Lung (tissue), 16 donors: ENCODE data around the gene MIGA1. TPM values are rescaled to one million over a fixed set of nuclear protein-coding genes. Genes with fewer than 3 reads are reported as not detected.

Experiments
- ATAC-seq: fragments of 200-7000 bp; cut with Tn5 transposase; one replicate; pipeline ENCODE4 v1.9.1; 2020; ENCODE audit warnings: moderate number of reproducible peaks; ENCODE audit not compliant: insufficient read depth, low FRiP score
- DNase-seq, 3 donors: peaks; one replicate each; pipeline ENCODE4 v3.0.0-alpha.2; 2013 to 2017
- H3K27ac ChIP-seq, 2 donors: one replicate each; pipeline ENCODE4 v1.5.1; 2013; ENCODE audit warnings: mild to moderate bottlenecking in 2 of 2, moderate library complexity in 2 of 2, control low read depth in 1 of 2, inconsistent platforms in 1 of 2, low read depth in 1 of 2, low read length in 1 of 2
- H3K27me3 ChIP-seq, 3 donors: one replicate each; pipeline ENCODE4 v1.5.1; 2013; ENCODE audit warnings: low read length in 2 of 3; ENCODE audit not compliant: control insufficient read depth in 3 of 3, insufficient read depth in 3 of 3
- H3K36me3 ChIP-seq, 4 donors: one replicate each; pipeline ENCODE4 v1.5.1; 2013; ENCODE audit warnings: low read length in 4 of 4, mild to moderate bottlenecking in 1 of 4, moderate library complexity in 1 of 4; ENCODE audit not compliant: control insufficient read depth in 4 of 4, insufficient read depth in 4 of 4
- H3K4me1 ChIP-seq, 5 donors: one replicate each; pipeline ENCODE4 v1.5.1; 2013; ENCODE audit warnings: low read length in 5 of 5, mild to moderate bottlenecking in 2 of 5, moderate library complexity in 1 of 5; ENCODE audit not compliant: control insufficient read depth in 5 of 5, insufficient read depth in 5 of 5
- H3K4me3 ChIP-seq: one replicate; pipeline ENCODE4 v1.5.1; 2013; ENCODE audit warnings: mild to moderate bottlenecking, control low read depth, moderate library complexity
- H3K9ac ChIP-seq, 2 donors: one replicate each; pipeline ENCODE4 v1.5.1; 2013; ENCODE audit warnings: low read length in 2 of 2, control low read depth in 1 of 2; ENCODE audit not compliant: insufficient read depth in 1 of 2
- H3K9me3 ChIP-seq, 4 donors: one replicate each; pipeline ENCODE4 v1.5.1; 2013; ENCODE audit warnings: low read length in 3 of 4, mild to moderate bottlenecking in 1 of 4, moderate library complexity in 1 of 4; ENCODE audit not compliant: control insufficient read depth in 4 of 4, insufficient read depth in 3 of 4
- WGBS, 2 donors: extraction: QIAGEN DNeasy Blood & Tissue Kit; methylation state at CpG; one replicate each; pipeline ENCODE4 v1.1.7; 2013; 5-methylcytosine and 5-hydroxymethylcytosine counted together
- long read RNA-seq, 5 donors: transcript quantifications; one replicate each; lab custom pipeline, GENCODE V29; 2026
- polyA plus RNA-seq, 2 donors: library from polyadenylated mRNA; stranded (reverse); fragments of 200-250 nt; gene quantifications; one replicate each; pipeline ENCODE4 v1.2.1, GENCODE V29; 2013
- total RNA-seq, 2 donors: library from RNA; depleted of rRNA in 1 of 2; stranded (reverse); fragments of >200 nt in 1 of 2; gene quantifications; one replicate each; pipeline ENCODE4 v1.2.1, GENCODE V29; 2014 to 2021
- TF ChIP-seq, protein P1 (sequence below): IDR thresholded peaks from 2 replicates; pipeline ENCODE4 v1.5.1; 2012; ENCODE audit warnings: mild to moderate bottlenecking; ENCODE audit errors: control extremely low read depth, extremely low read depth
- donor health status: control.
- donor health status: control.
- donor health status: Bipolar disorder and iron deficiency.
- donor health status: healthy.
- donor health status: DM: yes; HTN: yes; CAD: no.

MIGA1 gene, protein sequence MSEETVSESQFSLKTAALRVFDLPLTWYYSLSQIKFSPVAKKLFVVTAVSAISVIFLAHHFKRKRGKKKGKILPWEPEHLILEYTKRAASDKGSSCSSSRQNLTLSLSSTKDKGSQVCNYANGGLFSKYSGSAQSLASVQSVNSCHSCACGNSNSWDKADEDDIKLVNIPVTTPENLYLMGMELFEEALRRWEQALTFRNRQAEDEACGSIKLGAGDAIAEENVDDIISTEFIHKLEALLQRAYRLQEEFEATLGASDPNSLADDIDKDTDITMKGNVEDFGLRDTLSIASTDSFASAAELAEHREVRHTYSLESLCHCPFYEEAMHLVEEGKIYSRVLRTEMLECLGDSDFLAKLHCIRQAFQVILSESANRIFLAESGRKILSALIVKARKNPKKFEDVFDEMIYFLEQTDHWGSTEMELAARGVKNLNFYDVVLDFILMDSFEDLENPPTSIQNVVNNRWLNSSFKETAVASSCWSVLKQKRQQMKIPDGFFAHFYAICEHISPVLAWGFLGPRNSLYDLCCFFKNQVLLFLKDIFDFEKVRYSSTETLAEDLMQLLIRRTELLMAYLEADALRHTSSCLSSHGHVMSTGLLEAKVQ
- total RNA-seq (10 to 100 TPM; 12.5 to 28.2 TPM), polyA plus RNA-seq (1 to 10 TPM; 2.7 to 4.6 TPM)
- long read RNA-seq, donor 1, full-length matches to known transcripts = 2 of 2 reads
- long read RNA-seq, donor 1, partial matches to known transcripts = 0 of 2 reads
- long read RNA-seq, donor 1, other reads (novel, unspliced or antisense) = 0 of 2 reads
- long read RNA-seq, donor 2, full-length matches to known transcripts = 1 of 1 reads
- long read RNA-seq, donor 2, partial matches to known transcripts = 0 of 1 reads
- long read RNA-seq, donor 2, other reads (novel, unspliced or antisense) = 0 of 1 reads
- long read RNA-seq, donor 3 = 0 reads
- long read RNA-seq, donor 4, full-length matches to known transcripts = 1 of 1 reads
- long read RNA-seq, donor 4, partial matches to known transcripts = 0 of 1 reads
- long read RNA-seq, donor 4, other reads (novel, unspliced or antisense) = 0 of 1 reads
- long read RNA-seq, donor 5, partial matches to known transcripts = 0 of 1 reads
- long read RNA-seq, donor 5, other reads (novel, unspliced or antisense) = 0 of 1 reads

- Histone ChIP-seq H3K27me3 (no peaks in the 10 kb centered on the region), H3K9ac (peak within 1 kb of the TSS; percentile 50 to 66), H3K4me3 (peak within 1 kb of the TSS; percentile 88), H3K4me1 (peaks cover 0 to 12% (median 0%) of the 10 kb centered on the region in 5 donors), H3K36me3 (peaks cover 1 to 12% (median 7%) of the 10 kb centered on the region in 4 donors), H3K9me3 (no peaks in the 10 kb centered on the region), H3K27ac (peak within 1 kb of the TSS; percentile 66 to 84)
- TF ChIP-seq, protein P1, sequence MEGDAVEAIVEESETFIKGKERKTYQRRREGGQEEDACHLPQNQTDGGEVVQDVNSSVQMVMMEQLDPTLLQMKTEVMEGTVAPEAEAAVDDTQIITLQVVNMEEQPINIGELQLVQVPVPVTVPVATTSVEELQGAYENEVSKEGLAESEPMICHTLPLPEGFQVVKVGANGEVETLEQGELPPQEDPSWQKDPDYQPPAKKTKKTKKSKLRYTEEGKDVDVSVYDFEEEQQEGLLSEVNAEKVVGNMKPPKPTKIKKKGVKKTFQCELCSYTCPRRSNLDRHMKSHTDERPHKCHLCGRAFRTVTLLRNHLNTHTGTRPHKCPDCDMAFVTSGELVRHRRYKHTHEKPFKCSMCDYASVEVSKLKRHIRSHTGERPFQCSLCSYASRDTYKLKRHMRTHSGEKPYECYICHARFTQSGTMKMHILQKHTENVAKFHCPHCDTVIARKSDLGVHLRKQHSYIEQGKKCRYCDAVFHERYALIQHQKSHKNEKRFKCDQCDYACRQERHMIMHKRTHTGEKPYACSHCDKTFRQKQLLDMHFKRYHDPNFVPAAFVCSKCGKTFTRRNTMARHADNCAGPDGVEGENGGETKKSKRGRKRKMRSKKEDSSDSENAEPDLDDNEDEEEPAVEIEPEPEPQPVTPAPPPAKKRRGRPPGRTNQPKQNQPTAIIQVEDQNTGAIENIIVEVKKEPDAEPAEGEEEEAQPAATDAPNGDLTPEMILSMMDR = no peak
- peak; percentile 88 to 96 (median 93) for DNase-seq
- WGBS, 2 donors = 0 to 1% methylated on average over 39 to 40 of the region's 40 CpGs
- ATAC-seq = peak; percentile 98
Observed at GRCh38 chr1:77779529-77780281, at the start of gene MIGA1. TSS of gene MIGA1 (plus strand) at chr1:77779649. CDS start at chr1:77783253, 3,604 bp downstream.

DNA sequence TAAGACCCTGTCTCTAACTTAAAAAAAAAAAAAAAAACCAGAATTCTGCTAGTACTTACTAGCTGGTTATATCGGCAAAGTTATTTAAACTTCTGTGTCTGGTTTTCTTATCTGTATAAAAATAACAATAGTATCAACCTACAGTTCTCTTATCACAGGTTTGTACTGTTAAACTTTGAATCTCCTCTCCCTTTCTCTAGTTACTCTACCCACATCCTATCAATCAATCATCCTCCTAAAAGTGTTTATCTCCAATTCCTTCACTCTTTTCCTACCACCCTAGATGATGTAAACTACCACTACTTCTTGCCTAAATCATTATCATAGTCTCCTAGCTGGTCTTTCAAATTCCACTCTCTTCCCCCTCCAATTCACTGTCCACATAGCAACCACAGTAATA is 47.4 kb upstream of the MIGA1 start:
- Histone ChIP-seq H3K27me3 (no peaks in the 10 kb centered on the region), H3K4me3 (no peak overlapping the region), H3K27ac (no peak overlapping the region), H3K9me3 (no peaks in the 10 kb centered on the region), H3K9ac (no peak overlapping the region), H3K4me1 (peaks cover 0 to 3% (median 0%) of the 10 kb centered on the region in 5 donors), H3K36me3 (peaks cover 9 to 25% (median 13%) of the 10 kb centered on the region in 4 donors)
- DNase-seq (no peak), ATAC-seq (no peak)
- TF ChIP-seq, protein P1 = no peak
- 88 to 95% methylated on average over 1 of the region's 1 CpG for WGBS, 2 donors

DNA sequence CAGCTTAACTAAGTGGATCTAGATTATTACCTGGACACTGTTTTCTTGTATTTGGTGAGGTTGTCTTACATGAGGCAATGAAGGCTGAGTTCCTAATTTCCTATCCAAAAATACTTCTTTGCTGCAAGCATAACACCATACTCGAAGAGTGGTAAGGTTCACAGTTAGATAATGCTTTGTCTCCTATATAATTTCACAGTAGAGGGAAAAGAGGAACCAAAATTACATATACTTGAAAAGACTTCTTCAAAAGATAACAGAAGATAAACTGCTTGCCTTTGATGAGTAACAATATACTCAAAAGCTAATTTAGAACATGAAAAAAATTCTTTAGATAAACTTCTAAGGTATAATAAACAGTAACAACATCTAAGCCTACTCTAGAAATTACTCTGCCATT is 40.2 kb upstream of the MIGA1 start:
- peaks cover 0 to 5% (median 0%) of the 10 kb centered on the region in 5 donors for H3K4me1 ChIP-seq
- H3K27me3 ChIP-seq = no peaks in the 10 kb centered on the region
- H3K9me3 ChIP-seq = no peaks in the 10 kb centered on the region
- DNase-seq (no peak), ATAC-seq (no peak)
- H3K9ac ChIP-seq = no peak overlapping the region
- H3K4me3 ChIP-seq = no peak overlapping the region
- 50 to 80% methylated on average over 1 of the region's 1 CpG for WGBS, 2 donors
- H3K27ac ChIP-seq = no peak overlapping the region
- peaks cover 3 to 19% (median 8%) of the 10 kb centered on the region in 4 donors for H3K36me3 ChIP-seq
- TF ChIP-seq, protein P1 = no peak
